Sigmoid colon (tissue), 4 donors: Measurements from ENCODE around the gene HMCN1.

ENCODE experiments used
- EP300 ChIP-seq, 4 donors: sonication (generic); formaldehyde crosslinking; IDR thresholded peaks; one replicate each; pipeline ENCODE4 v1.6.1; 2017; ENCODE audit warnings: antibody characterized with exemption in 4 of 4
- POLR2A ChIP-seq, 2 donors: fragments of 450-650 bp; IDR thresholded peaks; one replicate each; pipeline ENCODE4 v1.6.1; 2016; ENCODE audit warnings: antibody characterized with exemption in 2 of 2, mild to moderate bottlenecking in 2 of 2, moderate library complexity in 2 of 2
- POLR2AphosphoS5 ChIP-seq, 4 donors: sonication (generic); formaldehyde crosslinking; IDR thresholded peaks; one replicate each; pipeline ENCODE4 v1.6.1; 2017; ENCODE audit warnings: antibody characterized with exemption in 4 of 4
- TF ChIP-seq, protein P1 (sequence below), 4 experiments: fragments of 450-650 bp in 3 of 4; fragments of 200-600 bp in 1 of 4; IDR thresholded peaks; one replicate each; pipeline ENCODE4 v1.5.1; 2016 to 2019; ENCODE audit warnings: antibody characterized with exemption in 4 of 4, mild to moderate bottlenecking in 3 of 4, moderate library complexity in 2 of 4

- TF ChIP-seq, protein P1, sequence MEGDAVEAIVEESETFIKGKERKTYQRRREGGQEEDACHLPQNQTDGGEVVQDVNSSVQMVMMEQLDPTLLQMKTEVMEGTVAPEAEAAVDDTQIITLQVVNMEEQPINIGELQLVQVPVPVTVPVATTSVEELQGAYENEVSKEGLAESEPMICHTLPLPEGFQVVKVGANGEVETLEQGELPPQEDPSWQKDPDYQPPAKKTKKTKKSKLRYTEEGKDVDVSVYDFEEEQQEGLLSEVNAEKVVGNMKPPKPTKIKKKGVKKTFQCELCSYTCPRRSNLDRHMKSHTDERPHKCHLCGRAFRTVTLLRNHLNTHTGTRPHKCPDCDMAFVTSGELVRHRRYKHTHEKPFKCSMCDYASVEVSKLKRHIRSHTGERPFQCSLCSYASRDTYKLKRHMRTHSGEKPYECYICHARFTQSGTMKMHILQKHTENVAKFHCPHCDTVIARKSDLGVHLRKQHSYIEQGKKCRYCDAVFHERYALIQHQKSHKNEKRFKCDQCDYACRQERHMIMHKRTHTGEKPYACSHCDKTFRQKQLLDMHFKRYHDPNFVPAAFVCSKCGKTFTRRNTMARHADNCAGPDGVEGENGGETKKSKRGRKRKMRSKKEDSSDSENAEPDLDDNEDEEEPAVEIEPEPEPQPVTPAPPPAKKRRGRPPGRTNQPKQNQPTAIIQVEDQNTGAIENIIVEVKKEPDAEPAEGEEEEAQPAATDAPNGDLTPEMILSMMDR (IDR thresholded peaks at IDR 0.05): no peak
- no peak for TF ChIP-seq POLR2A (IDR thresholded peaks at IDR 0.05)
- TF ChIP-seq EP300 (IDR thresholded peaks at IDR 0.05): no peak
- no peak for TF ChIP-seq POLR2AphosphoS5 (IDR thresholded peaks at IDR 0.05)
Measured at GRCh38 chr1:185792040-185792439, 57.8 kb downstream of the HMCN1 start.
